ENCODE measurements around the gene LTBP3.

DNA sequence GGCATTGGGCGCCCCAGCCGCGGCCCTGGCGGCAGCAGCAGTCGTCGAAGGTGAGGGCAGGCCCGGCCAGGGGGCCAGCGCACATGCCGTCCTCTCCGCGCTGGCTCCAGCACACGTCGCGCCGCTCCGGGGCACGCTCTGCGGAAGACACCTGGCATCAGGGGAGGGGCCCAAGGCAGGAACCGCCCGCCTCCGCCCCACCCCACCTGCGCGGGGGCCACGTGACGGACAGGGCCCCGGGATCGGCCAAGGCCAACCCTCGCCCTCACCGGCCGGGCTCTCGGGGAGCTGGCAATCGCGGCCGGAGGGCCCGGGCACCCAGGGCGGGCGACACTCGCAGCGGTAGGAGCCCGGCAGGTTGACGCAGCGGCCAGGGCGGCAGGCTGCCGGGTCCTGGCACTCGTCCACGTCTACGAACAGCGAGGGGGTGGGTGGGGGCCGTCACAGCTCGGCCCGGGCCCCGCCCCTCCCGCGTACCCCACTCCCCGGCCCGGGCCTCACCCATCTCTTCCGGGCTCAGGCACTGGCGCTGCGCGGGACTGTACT, 18.3 kb downstream of the LTBP3 start:
- TF ChIP-seq SREBF1 (IDR thresholded peaks at IDR 0.05; ENCODE audit: borderline replicate concordance, low read depth, low read length) (no peak), YY1 (IDR thresholded peaks at IDR 0.05; ENCODE audit: borderline replicate concordance in 1 of 3, control insufficient read depth in 1 of 3, extremely low read depth in 1 of 3, insufficient read depth in 3 of 3, insufficient read length in 1 of 3, insufficient replicate concordance in 2 of 3, low read depth in 1 of 3, low read length in 2 of 3) (no peak), ZNF212 (CRISPR knock-in tag; IDR thresholded peaks at IDR 0.05) (no peak)
- TF ChIP-seq, protein P1, sequence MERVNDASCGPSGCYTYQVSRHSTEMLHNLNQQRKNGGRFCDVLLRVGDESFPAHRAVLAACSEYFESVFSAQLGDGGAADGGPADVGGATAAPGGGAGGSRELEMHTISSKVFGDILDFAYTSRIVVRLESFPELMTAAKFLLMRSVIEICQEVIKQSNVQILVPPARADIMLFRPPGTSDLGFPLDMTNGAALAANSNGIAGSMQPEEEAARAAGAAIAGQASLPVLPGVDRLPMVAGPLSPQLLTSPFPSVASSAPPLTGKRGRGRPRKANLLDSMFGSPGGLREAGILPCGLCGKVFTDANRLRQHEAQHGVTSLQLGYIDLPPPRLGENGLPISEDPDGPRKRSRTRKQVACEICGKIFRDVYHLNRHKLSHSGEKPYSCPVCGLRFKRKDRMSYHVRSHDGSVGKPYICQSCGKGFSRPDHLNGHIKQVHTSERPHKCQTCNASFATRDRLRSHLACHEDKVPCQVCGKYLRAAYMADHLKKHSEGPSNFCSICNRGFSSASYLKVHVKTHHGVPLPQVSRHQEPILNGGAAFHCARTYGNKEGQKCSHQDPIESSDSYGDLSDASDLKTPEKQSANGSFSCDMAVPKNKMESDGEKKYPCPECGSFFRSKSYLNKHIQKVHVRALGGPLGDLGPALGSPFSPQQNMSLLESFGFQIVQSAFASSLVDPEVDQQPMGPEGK (CRISPR knock-in tag; IDR thresholded peaks at IDR 0.05; ENCODE audit: borderline replicate concordance): no peak
- TF ChIP-seq, protein P2, sequence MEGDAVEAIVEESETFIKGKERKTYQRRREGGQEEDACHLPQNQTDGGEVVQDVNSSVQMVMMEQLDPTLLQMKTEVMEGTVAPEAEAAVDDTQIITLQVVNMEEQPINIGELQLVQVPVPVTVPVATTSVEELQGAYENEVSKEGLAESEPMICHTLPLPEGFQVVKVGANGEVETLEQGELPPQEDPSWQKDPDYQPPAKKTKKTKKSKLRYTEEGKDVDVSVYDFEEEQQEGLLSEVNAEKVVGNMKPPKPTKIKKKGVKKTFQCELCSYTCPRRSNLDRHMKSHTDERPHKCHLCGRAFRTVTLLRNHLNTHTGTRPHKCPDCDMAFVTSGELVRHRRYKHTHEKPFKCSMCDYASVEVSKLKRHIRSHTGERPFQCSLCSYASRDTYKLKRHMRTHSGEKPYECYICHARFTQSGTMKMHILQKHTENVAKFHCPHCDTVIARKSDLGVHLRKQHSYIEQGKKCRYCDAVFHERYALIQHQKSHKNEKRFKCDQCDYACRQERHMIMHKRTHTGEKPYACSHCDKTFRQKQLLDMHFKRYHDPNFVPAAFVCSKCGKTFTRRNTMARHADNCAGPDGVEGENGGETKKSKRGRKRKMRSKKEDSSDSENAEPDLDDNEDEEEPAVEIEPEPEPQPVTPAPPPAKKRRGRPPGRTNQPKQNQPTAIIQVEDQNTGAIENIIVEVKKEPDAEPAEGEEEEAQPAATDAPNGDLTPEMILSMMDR (IDR thresholded peaks at IDR 0.05 in 2 of 3, conservative IDR thresholded peaks at IDR 0.05 in 1 of 3; ENCODE audit: insufficient read depth in 2 of 3, low read depth in 1 of 3, low read length in 3 of 3): no peak
